ENCODE results near the gene AGTR2. TPM values are rescaled to one million over a fixed set of nuclear protein-coding genes. Genes with fewer than 3 reads are reported as not detected.
"Not testable (repeated sequence)": the region's sequence is repeated elsewhere in the genome, so short reads cannot be mapped to it uniquely, and the experiment has no call there.

AGTR2 gene
- not detected in 2 replicates for total RNA-seq
- not detected for polyA plus RNA-seq (2012)

GRCh38 chrX:116170511-116170910 is at the start of gene AGTR2:
TSS of gene AGTR2 (plus strand) at chrX:116170744. CDS start at chrX:116172281, 1,537 bp downstream.
- DNase-seq (ENCODE audit: low read depth) = no peak

- no peak for DNase-seq (ENCODE audit: low read depth)
Measured at GRCh38 chrX:116135277-116135676, 35.3 kb upstream of the AGTR2 start.

GRCh38 chrX:116141270-116141669 is 29.3 kb upstream of the AGTR2 start:
- not testable (repeated sequence) for DNase-seq (ENCODE audit: low read depth)

GRCh38 chrX:116142976-116143375 is 27.6 kb upstream of the AGTR2 start:
- no peak for DNase-seq (ENCODE audit: low read depth)

- DNase-seq (ENCODE audit: low read depth) = no peak
Measured at GRCh38 chrX:116172976-116173375, 2.4 kb downstream of the AGTR2 start.

- DNase-seq (ENCODE audit: low read depth) = no peak
Measured at GRCh38 chrX:116181300-116181699, 10.8 kb downstream of the AGTR2 start.

GRCh38 chrX:116185163-116185562 is 14.6 kb downstream of the AGTR2 start:
- no peak for DNase-seq (ENCODE audit: low read depth)

- DNase-seq (ENCODE audit: low read depth) = no peak
Measured at GRCh38 chrX:116194649-116195048, 24.1 kb downstream of the AGTR2 start.

- no peak for DNase-seq (ENCODE audit: low read depth)
Measured at GRCh38 chrX:116198235-116198634, 27.7 kb downstream of the AGTR2 start.

- no peak for DNase-seq (ENCODE audit: low read depth)
Measured at GRCh38 chrX:116198810-116199209, 28.3 kb downstream of the AGTR2 start.

GRCh38 chrX:116204932-116205331 is 34.4 kb downstream of the AGTR2 start:
- no peak for DNase-seq (ENCODE audit: low read depth)

GRCh38 chrX:116213262-116213661 is 42.7 kb downstream of the AGTR2 start:
- DNase-seq (ENCODE audit: low read depth) = no peak

- DNase-seq (ENCODE audit: low read depth) = not testable (repeated sequence)
Measured at GRCh38 chrX:116217080-116217479, 46.5 kb downstream of the AGTR2 start.
